Measurements from ENCODE around the gene CDK6.

CDK6 gene

DNA sequence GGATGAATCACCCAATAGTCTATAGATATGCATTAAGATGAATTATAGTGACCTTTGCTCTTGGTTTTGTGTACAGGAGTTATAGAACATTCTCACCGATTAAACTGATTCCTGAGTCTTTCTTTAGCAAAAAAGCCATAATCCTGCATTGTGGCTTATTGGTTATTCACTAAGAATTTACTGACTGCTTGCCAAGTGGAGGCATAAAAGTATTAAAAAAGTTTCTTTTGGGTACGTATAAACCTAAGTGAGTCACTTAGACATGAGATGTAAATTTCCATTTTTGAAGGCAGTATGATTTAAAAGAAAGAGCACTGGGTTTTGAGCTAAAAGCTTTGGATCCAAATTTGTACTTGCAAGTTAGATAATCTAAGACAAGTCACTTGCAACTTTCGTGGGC lies 100.7 kb downstream of the CDK6 start:
- DNase-seq (ENCODE audit: low spot score) = no peak

DNA sequence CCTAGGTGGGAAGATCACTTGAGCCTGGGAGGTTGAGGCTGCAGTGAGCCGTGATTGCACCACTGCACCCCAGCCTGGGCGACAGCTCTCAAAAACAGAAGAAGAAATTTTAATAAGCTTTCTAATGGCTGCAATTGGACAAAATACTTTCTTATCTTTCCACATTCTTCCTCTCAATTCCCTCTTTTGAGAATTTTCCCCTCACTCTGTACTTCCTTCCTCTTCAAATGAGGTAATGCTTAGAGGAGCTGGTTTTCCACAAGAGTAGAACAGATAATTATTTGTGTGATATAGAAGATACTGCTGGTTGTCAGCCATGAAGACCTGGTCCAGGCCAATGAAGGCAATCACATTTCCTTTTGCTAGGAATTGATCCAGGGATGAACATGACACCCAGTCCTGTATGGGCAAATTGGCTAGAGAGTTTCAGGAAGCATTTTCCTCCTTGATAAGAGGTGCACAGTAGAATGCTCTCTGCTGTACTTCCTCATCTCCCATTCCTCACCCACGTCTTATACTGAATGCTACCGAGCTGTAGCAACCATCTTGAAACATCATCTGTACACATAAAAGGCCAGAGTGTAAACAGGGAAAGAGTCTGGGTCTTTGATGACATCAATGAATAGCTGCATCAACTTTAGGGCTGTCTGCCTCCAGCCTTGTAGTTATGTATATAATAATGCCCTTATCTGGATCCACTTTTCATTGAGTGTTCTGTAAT lies 103.9 kb downstream of the CDK6 start:
- DNase-seq (ENCODE audit: low spot score) = no peak

DNA sequence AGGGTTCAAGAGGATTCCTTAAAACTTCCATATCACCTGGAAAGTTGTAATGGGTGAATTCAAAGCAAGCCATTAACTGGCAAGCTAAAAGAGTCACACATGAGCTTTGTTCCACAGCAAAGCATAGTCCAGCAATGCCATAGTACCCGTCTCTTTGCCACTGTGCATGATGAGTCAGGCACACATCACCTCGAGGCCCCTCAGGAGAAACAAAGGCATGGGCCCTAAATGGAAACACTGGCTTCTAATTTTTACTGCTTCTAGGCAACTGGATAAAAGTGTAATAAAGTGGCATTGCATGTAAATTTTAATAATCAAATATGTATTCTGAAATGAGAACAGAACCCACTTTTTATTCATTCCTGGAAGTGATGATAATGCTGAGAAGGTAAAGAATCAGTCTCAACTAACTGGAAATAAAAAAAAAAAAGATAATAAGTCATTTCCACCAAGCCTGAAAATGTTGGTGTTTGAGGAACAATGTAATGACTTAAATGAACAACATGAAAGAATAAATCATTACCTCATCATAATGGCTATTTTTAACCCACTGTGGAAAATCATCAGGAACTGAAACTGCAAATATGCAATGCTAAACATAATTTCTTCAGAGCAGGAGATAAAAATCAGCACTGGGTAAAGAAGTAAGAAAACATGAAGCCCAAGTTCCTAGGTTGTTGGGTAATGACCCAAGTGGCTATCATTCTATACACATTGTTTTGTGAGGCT lies 104.9 kb downstream of the CDK6 start:
- DNase-seq (ENCODE audit: low spot score) = peak; percentile 41

DNA sequence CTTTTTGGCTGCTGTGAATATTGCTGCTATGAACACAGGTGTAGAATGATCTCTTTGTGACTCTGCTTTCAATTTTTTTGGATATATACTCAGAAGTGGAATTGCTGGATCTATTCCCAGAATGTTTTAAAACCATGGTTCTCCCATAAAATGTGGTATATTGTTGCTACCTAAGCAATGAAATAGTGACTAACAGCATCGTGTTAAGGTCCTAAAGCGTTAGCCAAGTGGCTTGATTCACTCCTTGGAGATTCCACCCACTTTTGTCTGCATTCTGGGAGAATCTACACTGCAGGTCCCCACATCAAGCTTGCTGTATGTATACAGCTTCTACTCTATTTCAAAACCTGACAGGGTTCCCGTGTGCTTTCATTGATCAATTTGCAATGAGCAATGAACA lies 105.6 kb downstream of the CDK6 start:
- DNase-seq (ENCODE audit: low spot score) = no peak

DNA sequence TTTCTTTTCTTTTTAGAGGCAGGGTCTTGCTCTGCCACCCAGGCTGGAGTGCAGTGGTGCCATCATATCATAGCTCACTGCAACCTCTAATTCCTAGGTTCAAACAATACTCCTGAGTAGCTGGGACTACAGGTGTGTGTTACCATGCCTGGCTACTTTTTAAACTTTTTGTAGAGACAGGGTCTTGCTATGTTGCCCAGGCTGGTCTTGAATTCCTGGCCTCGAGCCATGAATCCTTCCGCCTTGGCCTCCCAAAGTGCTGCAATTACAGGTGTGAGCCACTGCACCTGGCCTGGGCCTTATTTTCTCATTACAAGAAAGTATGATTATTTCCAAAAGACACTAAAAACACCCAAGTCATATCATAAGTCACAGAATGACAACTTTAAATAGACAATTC lies 106.6 kb downstream of the CDK6 start:
- no peak for DNase-seq (ENCODE audit: low spot score)

DNA sequence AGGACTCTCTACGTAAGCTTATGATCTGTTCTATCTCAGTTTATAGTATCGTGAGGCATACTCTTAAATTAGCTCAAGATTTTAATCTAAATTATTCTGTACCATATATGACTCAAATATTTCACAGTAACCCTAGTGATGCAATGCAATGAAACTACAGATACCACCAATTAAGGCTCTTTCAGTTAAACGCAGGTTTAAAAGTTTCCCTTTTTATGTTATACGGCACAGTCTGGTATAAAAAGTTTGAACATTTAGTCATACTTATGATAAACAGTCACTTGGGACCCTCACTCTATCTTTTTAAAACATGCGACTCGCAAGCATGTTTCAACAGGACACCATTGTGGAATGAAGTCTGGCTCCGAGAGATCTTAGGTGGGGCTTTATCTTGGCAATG lies 107.2 kb downstream of the CDK6 start:
- no peak for DNase-seq (ENCODE audit: low spot score)

DNA sequence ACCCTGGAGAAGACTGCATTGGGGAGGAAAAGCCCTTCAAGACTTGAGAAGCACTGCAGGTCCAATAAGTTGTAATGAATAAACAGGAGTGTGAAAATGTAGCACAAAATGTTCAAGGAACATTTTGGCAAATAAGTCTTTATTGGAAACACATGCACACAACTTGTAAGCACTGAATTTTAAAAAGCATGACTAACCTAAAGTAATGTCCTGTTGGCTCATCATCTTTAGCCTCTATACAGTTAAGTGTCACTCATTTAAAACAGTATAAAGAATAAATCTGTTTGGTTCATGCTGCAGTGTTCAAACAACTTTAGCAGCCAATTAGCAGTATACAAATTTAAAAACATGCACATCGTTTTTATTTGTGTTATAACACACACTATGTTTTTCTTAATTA lies 108.6 kb downstream of the CDK6 start:
- DNase-seq (ENCODE audit: low spot score) = no peak

DNA sequence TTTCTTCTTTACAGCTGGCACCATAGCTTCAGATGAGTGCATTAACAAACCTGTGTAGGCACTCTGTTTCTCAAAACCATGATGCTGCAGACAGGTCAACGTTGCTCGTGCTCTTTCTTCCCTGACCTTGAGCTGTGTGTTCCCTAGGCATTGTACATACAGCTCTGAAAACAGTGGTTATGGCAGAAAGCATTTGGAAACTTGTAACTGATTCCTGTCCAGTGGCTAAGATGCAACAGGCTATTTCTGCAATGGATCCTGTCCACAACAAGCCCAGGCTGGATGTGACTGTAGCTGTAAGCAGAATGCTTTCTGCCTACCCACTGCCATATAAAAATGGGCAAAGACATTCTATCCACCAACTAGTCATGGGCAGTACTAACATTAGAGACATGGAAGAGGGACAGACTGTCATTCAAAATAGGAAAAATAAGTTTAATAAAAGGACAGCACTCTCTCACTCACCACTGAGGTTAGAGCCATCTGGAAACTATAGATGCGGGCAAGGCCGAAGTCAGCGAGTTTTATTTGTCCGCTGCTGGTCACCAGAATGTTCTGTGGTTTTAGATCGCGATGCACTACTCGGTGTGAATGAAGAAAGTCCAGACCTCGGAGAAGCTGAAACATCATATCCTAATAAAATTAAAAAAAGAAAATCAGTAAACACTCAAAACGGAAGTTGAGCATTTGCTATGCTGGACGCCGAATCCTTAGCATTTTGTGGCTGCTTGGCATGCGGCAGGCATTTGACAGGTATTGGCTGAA lies 111.0 kb downstream of the CDK6 start:
- DNase-seq (ENCODE audit: low spot score) = no peak

DNA sequence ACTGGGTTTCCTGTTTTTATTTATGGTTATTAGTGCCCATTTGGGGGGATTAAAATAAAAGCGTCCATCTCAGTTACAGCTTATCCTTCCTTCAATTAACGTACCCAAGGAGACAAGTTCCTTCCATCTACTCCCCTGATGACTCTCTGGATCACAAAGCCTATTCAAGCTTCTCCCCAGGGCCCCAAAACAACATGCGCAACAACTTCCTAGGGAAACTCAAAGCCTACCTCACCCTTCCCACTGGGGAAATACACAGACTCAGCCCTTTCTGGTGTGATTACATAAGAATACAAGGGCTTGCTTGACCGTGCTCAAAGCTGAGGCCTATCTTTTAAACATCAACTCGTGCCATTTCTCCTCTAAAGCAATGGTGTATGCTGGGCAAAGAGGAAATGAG lies 112.4 kb downstream of the CDK6 start:
- no peak for DNase-seq (ENCODE audit: low spot score)

DNA sequence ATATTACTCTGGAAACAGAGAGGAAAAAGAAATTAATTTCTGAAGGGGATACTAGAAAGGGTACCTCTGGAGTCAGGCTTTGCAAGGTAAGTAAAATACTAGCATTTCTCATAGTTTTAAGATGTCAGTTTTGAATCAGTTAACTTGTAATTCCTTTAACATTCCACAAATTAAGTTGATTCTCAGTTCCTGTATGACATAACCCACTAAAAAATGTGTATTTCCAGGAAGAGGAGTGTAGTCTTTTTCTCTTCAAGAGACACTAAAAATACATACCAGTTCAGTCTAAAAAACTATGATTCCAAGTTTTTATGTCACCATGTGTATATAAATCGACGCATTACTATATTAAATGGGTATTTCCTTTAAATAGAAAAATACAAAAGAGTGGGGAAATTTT lies 113.2 kb downstream of the CDK6 start:
- DNase-seq (ENCODE audit: low spot score) = peak; percentile 44

DNA sequence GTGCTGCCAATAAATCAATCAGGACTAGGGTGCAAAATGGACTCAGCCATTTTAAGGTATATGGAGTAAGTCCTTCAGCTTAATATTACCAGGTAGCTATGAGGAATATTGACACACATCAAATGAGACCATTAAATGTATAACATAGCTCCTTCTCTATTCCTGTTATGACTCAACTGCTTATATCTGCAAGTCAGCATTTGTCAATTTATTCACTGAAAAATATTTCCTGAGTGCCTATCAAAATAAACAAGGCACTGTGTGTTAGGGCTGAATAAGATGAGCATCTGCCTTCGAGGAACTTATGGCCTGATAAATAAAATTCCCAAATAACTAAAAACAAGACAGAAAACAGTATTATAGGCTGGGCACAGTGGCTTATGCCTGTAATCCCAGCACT lies 113.8 kb downstream of the CDK6 start:
- DNase-seq (ENCODE audit: low spot score) = no peak

DNA sequence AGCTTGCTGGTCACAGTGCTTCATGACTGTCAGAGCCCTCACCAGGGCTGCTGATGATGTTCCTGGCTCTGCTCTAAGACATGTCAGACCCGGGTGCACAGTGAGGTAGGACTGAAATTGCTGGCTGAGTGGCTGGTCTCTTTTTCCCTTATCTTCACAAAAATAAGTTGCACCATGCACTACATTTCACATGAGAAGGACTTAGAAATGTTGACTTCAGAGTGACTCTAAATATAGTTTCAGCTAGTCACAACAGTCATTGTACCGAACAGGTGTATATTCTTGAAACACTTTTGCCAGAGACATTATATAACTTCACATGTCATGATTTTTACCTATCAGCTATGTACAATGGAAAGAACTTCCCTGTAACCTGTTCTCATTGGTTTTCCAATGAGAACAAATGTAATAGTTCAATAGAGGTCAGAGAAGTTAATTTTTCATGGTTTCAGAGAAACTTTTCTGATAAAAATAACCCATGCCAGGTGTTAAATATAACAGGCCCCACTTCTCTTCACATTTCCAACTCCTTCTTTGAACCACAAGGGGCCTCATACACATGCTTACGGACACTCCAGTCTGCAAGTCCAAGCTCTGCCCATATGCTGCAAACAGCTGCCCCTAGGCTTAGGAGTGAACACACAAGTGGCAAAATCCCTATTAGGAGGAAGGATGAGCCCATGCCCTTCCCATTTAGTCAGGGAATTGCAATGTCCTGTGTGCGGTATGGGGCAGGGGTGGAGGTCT lies 115.6 kb downstream of the CDK6 start:
- DNase-seq (ENCODE audit: low spot score) = no peak

DNA sequence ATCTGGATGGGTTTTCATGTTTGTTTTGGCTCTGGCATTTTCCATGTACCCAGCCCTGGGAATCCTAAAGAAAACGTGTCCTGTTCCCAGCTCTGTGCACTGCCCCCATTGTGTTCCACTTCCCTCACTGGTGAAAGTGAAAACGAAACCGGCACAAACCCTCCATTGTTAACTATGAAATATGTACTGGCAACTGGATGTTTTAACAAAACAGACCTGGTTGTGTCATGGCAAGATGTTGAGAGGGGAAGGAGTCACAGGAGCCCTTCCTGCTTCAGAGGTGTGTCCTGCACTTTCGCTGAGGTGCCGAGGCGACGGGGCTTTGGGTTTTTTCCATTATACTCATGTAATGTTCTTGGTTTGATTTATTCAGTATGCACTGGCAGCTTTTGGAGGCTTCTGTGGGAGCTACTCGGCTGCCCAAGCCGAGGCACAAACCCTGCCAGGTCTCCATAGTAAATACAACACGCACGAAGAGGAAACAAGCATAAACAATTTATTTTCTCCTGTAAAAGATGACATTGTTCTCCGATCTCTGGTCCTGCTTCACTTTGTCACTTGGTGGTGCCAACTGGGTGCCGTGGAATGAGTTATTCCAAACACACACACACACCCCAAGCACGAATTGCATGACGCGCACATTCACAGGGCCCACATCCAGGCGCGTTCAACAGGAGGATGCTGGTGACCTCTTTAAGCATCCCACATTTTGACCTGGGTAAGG lies 118.2 kb downstream of the CDK6 start:
- DNase-seq (ENCODE audit: low spot score) = peak; percentile 84

DNA sequence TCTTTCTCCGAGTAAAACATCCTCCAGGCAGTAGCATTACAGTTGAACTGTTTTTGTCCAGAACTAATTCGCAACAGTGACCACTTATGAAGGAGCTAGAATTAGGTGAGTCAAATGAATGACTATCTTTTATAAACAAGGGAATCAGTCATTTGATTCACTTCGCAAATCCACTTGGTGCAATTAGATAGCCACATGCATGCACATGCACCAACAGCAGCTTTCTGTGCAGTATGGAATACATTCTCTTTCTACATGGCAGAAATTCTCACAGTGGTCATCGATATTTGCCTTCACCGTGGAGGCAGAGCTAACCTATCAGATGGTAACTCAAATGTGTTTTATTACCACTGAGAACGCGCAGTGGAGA lies 118.8 kb downstream of the CDK6 start:
- no peak for DNase-seq (ENCODE audit: low spot score)

DNA sequence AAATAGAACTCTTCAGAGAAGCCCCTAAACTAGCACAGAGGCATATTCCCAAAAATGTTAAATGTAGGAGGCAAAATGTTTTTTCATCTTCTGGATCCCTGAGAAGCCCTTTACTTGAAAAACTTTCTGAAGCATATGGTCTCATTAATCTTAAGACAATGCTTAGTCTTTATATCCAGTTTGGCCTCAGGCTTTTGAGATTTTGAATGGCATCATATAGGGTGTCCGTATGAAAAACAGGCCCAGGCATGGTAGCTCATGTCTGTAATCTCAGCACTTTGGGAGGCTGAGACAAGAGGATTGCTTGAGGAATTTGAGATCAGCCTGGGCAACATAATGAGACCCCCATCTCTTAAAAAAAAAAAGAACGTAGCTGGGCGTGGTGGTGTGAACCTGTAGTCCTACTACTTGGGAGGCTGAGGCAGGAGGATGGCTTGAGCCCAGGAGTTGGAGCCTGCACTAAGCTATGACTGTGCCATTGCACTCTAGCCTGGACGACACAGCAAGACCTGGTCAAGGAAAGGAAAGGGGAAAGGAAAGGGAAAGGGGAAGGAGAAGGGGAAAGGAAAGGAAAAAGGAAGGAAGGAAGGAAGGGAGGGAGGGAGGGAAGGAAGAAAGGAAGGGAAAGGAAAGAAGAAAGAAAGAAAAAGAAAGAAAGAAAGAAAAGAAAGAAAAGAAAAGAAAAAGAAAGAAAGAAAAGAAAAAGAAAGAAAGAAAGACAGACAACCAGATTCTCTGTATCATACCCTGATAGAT lies 119.4 kb downstream of the CDK6 start:
- no peak for DNase-seq (ENCODE audit: low spot score)

DNA sequence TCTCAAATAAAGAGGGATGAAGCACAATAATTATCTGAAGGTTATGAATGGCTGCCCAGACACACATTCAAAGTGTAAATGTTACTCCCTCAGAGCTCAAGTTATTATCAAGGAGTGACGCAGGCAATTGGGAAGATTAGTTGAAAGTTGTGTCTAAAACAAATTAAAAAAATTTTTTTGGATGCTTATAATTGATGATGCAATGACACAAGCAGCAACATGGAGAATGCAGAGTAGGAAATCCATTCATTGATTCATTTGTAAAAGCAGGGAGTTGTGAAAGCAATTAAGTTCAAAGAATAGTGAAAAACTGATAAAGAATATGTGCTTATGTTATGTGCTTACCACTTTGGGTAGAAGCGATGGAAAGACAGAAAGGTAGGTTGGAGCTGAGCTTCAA lies 120.4 kb downstream of the CDK6 start:
- no peak for DNase-seq (ENCODE audit: low spot score)

DNA sequence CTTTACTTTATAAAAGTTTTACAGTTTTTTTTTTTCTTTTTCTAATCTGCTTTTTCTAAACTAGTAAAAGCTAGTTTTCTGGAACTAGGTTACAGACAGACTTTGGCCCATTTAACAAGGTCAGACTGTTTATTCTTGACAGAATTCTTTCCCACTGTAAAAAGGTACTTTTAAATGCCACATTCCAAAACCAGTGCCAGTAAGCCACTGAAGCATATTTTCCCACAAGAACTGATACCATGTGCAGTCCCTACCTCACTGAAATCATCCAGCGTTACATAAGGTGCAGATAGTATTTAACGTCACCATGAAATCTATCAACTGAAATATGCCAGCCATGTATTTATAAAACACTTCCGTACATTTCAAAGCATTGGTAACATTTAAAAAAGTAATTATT lies 121.6 kb downstream of the CDK6 start:
- DNase-seq (ENCODE audit: low spot score) = no peak

DNA sequence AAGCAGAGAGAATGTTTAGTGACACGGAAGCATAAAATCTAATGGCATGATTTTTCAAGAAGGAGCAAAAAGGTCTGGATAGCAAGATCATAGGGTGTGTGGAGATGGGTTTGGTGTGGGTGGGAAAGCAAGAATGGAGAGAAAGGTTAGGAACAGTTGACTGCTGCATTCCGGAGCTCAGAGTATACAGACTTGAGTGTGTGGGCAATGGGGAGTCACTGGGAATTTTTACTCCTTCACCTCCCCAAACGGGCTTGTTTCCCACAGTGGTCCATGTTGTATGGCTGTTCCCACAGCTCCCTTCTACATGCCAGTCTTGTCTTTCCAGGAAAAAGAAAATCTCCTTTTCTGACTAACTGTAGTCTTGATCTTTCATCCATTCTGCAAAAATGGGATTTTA lies 122.1 kb downstream of the CDK6 start:
- DNase-seq (ENCODE audit: low spot score) = no peak

DNA sequence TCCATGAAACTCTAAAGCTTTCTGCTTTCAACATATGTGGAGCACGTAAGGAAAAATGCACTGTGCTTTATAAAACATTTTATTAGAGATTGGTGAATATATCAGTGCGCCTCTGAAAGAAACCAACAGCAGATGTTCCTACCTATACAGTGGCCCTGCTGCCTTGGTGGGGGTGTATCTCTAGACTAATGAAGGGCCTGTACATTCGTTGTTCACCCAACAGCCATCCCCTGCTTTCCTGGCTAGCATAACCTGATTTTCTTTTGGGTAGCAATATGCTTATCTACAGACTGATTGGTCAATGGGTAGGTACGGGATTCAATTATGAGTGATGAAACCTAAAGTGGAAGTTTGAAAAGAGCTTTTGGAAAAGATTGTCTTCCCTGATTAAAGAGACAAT lies 126.5 kb downstream of the CDK6 start:
- DNase-seq (ENCODE audit: low spot score) = no peak

DNA sequence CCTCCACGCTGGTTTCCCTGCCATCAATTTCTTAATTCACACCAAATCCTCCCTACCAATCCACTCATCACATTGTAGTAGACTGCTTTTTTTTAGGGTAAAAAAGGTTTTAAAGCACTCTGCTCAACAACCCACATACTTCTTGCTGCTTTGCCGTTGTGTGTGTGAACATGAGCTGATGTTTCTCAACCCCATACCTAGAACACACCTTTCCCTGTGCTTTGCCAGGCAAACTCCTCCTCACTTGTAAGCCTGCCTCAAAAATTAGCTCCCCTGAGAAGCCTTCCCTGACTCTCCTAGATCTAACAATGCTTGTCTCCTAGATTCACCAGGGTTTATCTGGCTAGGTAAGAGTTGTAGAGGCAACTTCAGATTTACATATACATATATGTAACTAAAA lies 127.2 kb downstream of the CDK6 start:
- no peak for DNase-seq (ENCODE audit: low spot score)
